Pancreas (tissue), 10 donors: ENCODE data around the gene AGPAT1. TPM values are rescaled to one million over a fixed set of nuclear protein-coding genes. Genes with fewer than 3 reads are reported as not detected.
"Not testable (repeated sequence)": the region's sequence is repeated elsewhere in the genome, so short reads cannot be mapped to it uniquely, and the experiment has no call there.

Experiments used
- ATAC-seq, 4 donors: fragments of 200-7000 bp; cut with Tn5 transposase; one replicate each; pipeline versions ENCODE4 v1.8.0 to v1.9.1; 2020; ENCODE audit warnings: mild to moderate bottlenecking in 4 of 4, moderate library complexity in 4 of 4
- DNase-seq, 6 donors: peaks; one replicate each; pipeline ENCODE4 v3.0.0-alpha.2; 2020
- FAIRE-seq: peaks from 2 replicates; lab custom pipeline; 2012; peaks lifted over from hg19 to GRCh38; lab: Jason Lieb, UNC
- H3K27ac ChIP-seq, 4 donors: fragments of 200-600 bp; sonication (generic); 1 replicate in 3 of 4; 2 replicates in 1 of 4; pipeline versions ENCODE4 v1.5.0 to v1.8.0; 2020
- H3K27me3 ChIP-seq, 4 donors: fragments of 200-600 bp; one replicate each; pipeline ENCODE4 v1.8.0; 2021
- H3K36me3 ChIP-seq, 3 donors: fragments of 200-600 bp; sonication (generic) in 1 of 3; one replicate each; pipeline versions ENCODE4 v1.5.0 to v1.8.0; 2020 to 2021
- H3K4me1 ChIP-seq, 3 donors: fragments of 200-600 bp; one replicate each; pipeline ENCODE4 v1.8.0; 2021
- H3K4me3 ChIP-seq, 4 donors: fragments of 200-600 bp; sonication (generic) in 2 of 4; one replicate each; pipeline versions ENCODE4 v1.5.0 to v1.8.0; 2020 to 2021
- H3K9me3 ChIP-seq, 4 donors: fragments of 200-600 bp; one replicate each; pipeline ENCODE4 v1.8.0; 2021
- CTCF ChIP-seq, 4 donors: fragments of 200-600 bp; sonication (generic) in 3 of 4; IDR thresholded peaks; one replicate each; pipeline versions ENCODE4 v1.5.0 to v1.8.0; 2021; ENCODE audit warnings: antibody characterized with exemption in 4 of 4
- WGBS, 2 donors: extraction: QIAGEN DNeasy Blood & Tissue Kit; methylation state at CpG; one replicate each; pipeline ENCODE4 v1.1.7; 2013; 5-methylcytosine and 5-hydroxymethylcytosine counted together
- intact Hi-C, 3 donors: fragments of 100-400 bp; cut with DNase I; formaldehyde crosslinking; loops; one replicate each; pipeline versions ENCODE4 v1.11.1 to v1.14.2; 2022
- polyA plus RNA-seq, 2 donors: library from polyadenylated mRNA; stranded (reverse); fragments of 200-250 nt; gene quantifications; one replicate each; pipeline ENCODE4 v1.2.3, GENCODE V29; 2013
- total RNA-seq, 6 donors: library from RNA; stranded (reverse); fragmentation: NEBNext Ultra II Directional in 4 of 6; extraction: Animal tissue kit (Norgen Biotek cat#: 25700) in 4 of 6; gene quantifications; one replicate each; pipeline versions ENCODE4 v1.2.1 to v1.2.4, GENCODE V29; 2021 to 2023
- donor health status: healthy with polysubstance abuse.
- donor health status: DM: no; HTN: no; CAD: no; lungs with moderate emphysema.
- donor health status: DM: no; HTN: no; CAD: no.
- donor health status: control.
- donor health status: control.
- donor health status: Bipolar disorder and iron deficiency.
- donor health status: DM: yes; HTN: yes; CAD: no.
- donor health status: DM: no; HTN: no; CAD: no.
- donor health status: DM: no; HTN: no; CAD: no.
- donor health status: DM: yes; HTN: yes; CAD: no.

The AGPAT1 gene
- total and polyA plus RNA-seq, 8 donors = 10.1 to 28.1 (median 18.1) TPM

GRCh38 chr6:32189742-32190053, 13.8 kb upstream of the AGPAT1 start:
- Histone ChIP-seq H3K36me3 (no peaks in the 10 kb centered on the region), H3K4me1 (peaks cover 0 to 6% (median 6%) of the 10 kb centered on the region in 3 donors), H3K27ac (peak overlapping the region; percentile 70 to 92 (median 73)), H3K9me3 (no peaks in the 10 kb centered on the region), H3K4me3 (peak overlapping the region; percentile 42 to 71 (median 52)), H3K27me3 (no peaks in the 10 kb centered on the region)
- intact Hi-C loops = no loop called here
- TF ChIP-seq CTCF (IDR thresholded peaks at IDR 0.05) = no peak
- 1 to 26% methylated on average over 11 to 23 of the region's 23 CpGs for WGBS, 2 donors
- no peak for FAIRE-seq
- DNase-seq = peak in 1 of 6 donors; percentile 43
- ATAC-seq = peak; percentile 1 to 11 (median 8)

GRCh38 chr6:32189069-32189741, 13.3 kb upstream of the AGPAT1 start:
- H3K9me3 ChIP-seq = no peaks in the 10 kb centered on the region
- intact Hi-C loops = no loop called here
- peaks cover 0 to 6% (median 3%) of the 10 kb centered on the region in 3 donors for H3K4me1 ChIP-seq
- no peak for TF ChIP-seq CTCF (IDR thresholded peaks at IDR 0.05)
- H3K36me3 ChIP-seq = no peaks in the 10 kb centered on the region
- FAIRE-seq (no peak), ATAC-seq (peak in 3 of 4 donors; percentile 0 to 2 (median 1)), DNase-seq (no peak)
- H3K27me3 ChIP-seq = no peaks in the 10 kb centered on the region
- WGBS, 2 donors = 4 to 6% methylated on average over 7 to 10 of the region's 10 CpGs
- H3K27ac ChIP-seq = peak overlapping the region; percentile 70 to 92 (median 73)
- peak overlapping the region; percentile 42 to 71 (median 52) for H3K4me3 ChIP-seq

- DNase-seq (no peak), ATAC-seq (no peak), FAIRE-seq (no peak)
- Histone ChIP-seq H3K36me3 (no peaks in the 10 kb centered on the region), H3K27me3 (no peaks in the 10 kb centered on the region), H3K4me3 (peak overlapping the region in 3 of 4 donors; percentile 42 to 71 (median 56)), H3K9me3 (no peaks in the 10 kb centered on the region), H3K4me1 (peaks cover 0 to 6% (median 3%) of the 10 kb centered on the region in 3 donors), H3K27ac (peak overlapping the region; percentile 13 to 92 (median 73))
- no peak for TF ChIP-seq CTCF (IDR thresholded peaks at IDR 0.05)
- intact Hi-C loops = no loop called here
- WGBS, 2 donors = 37 to 48% methylated on average over 10 to 12 of the region's 13 CpGs
Observed at GRCh38 chr6:32188381-32189068, 12.6 kb upstream of the AGPAT1 start.

GRCh38 chr6:32187725-32188380, 12.0 kb upstream of the AGPAT1 start:
- H3K27ac ChIP-seq, H3K4me3 ChIP-seq, DNase-seq, H3K27me3 ChIP-seq, H3K36me3 ChIP-seq, H3K4me1 ChIP-seq, ATAC-seq, FAIRE-seq, H3K9me3 ChIP-seq, intact Hi-C loops: not testable (repeated sequence)
- 83% methylated on average over 17 to 18 of the region's 18 CpGs for WGBS, 2 donors

GRCh38 chr6:32187009-32187709, 11.3 kb upstream of the AGPAT1 start:
- WGBS, 2 donors = 77 to 78% methylated on average over 12 of the region's 12 CpGs
- no peaks in the 10 kb centered on the region for H3K27me3 ChIP-seq
- DNase-seq (no peak), FAIRE-seq (no peak), ATAC-seq (no peak)
- intact Hi-C loops = no loop called here
- no peak for TF ChIP-seq CTCF (IDR thresholded peaks at IDR 0.05)
- no peak overlapping the region for H3K27ac ChIP-seq
- H3K36me3 ChIP-seq = no peaks in the 10 kb centered on the region
- no peak overlapping the region for H3K4me3 ChIP-seq
- peaks cover 0 to 6% (median 3%) of the 10 kb centered on the region in 3 donors for H3K4me1 ChIP-seq
- no peaks in the 10 kb centered on the region for H3K9me3 ChIP-seq

- DNase-seq, H3K4me1 ChIP-seq: not testable (repeated sequence)
Observed at GRCh38 chr6:32186151-32186840, 10.4 kb upstream of the AGPAT1 start.

GRCh38 chr6:32185681-32186131, 9.8 kb upstream of the AGPAT1 start:
- H3K4me3 ChIP-seq, H3K4me1 ChIP-seq, intact Hi-C loops, FAIRE-seq, H3K27me3 ChIP-seq, H3K36me3 ChIP-seq, H3K9me3 ChIP-seq: not testable (repeated sequence)
- peak overlapping the region in 2 of 4 donors; percentile 5 to 22 for H3K27ac ChIP-seq
- DNase-seq (peak in 3 of 6 donors; percentile 56 to 63 (median 58)), ATAC-seq (peak in 3 of 4 donors; percentile 30 to 48 (median 37))
- WGBS, 2 donors = 33 to 46% methylated on average over 11 of the region's 11 CpGs

More at GRCh38 chr6:32186151-32186840, 10.4 kb upstream of the AGPAT1 start:
- FAIRE-seq, intact Hi-C loops, H3K9me3 ChIP-seq, H3K27me3 ChIP-seq, H3K4me3 ChIP-seq, ATAC-seq, H3K36me3 ChIP-seq: not testable (repeated sequence)
- 62 to 63% methylated on average over 10 of the region's 10 CpGs for WGBS, 2 donors
- H3K27ac ChIP-seq = peak overlapping the region in 2 of 4 donors; percentile 5 to 22
